ENCODE measurements around the gene PLN. TPM values are rescaled to one million over a fixed set of nuclear protein-coding genes. Genes with fewer than 3 reads are reported as not detected.
A peak's percentile ranks its signal among the peaks of the same experiment; 100 is the strongest.

Gene PLN
- total RNA-seq, 2 donors from 2014 or later = 13.3 to 23.5 TPM

DNA sequence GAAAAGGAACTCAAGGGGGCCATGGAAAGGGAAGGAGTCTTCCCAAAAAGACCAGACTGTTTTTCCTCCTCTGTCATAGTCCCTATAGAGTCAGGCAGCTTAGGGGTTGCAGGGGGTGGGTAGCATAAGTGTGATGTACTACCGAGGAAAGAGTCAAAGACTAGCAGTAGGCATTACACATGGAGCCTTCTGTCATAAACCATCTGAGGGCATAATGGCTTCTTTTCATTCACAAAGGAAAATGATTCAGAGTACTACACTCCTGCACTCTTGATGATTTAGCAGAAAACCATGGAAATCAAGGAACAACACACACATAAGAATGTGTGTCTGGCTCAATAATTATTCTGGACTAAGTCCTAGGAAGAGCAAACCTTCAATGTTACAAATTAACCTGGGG, 14.9 kb downstream of the PLN start:
- Histone ChIP-seq H3K4me3 (no peak overlapping the region), H3K27me3 (replicated peaks; ENCODE audit: insufficient read depth) (no peaks in the 10 kb centered on the region), H3K36me3 (no peaks in the 10 kb centered on the region), H3K9me3 (no peaks in the 10 kb centered on the region), H3K27ac (no peak overlapping the region), H3K4me1 (replicated peaks) (no peaks in the 10 kb centered on the region)
- no peak for TF ChIP-seq POLR2A (IDR thresholded peaks at IDR 0.05)
- no peak for TF ChIP-seq POLR2AphosphoS5 (IDR thresholded peaks at IDR 0.05)
- no peak for TF ChIP-seq CTCF (IDR thresholded peaks at IDR 0.05)
- intact Hi-C loops (cut with DNase I) = no loop called here
- WGBS = 81% methylated on average over 1 of the region's 1 CpG
- no peak for DNase-seq (ENCODE audit: low spot score)

DNA sequence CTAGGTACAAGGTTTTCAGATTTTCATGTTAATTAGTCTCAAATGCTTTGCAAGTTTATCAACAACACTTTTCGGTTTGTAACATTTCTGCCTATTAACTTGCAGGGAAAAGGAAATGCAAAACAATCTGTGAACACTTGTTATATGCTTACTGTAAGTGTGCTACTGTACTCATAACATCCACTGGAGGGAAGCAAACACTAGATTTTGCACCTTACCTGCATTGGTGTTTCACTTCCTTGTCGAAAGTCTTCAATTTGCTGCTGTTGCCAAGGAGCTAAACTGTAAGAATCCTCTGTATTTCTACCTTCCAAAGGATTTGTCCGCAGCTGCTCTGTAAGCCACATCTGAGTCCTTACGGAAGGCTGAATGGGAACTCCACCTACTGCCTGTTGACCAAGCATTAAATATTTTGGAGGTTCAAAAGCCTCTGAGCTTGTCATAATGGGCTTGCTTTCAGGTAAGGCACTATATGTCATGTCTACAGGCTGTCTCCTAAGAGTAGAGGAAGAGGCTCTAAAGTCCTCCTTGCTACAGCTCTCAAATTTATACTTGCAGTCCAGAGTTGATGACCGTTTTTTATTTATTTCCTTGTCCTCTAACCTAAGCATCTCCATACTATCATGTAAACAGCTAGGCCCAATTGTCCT, 17.3 kb downstream of the PLN start:
- no peaks in the 10 kb centered on the region for H3K27me3 ChIP-seq (replicated peaks; ENCODE audit: insufficient read depth)
- H3K36me3 ChIP-seq = no peaks in the 10 kb centered on the region
- no peaks in the 10 kb centered on the region for H3K4me1 ChIP-seq (replicated peaks)
- no peak for DNase-seq (ENCODE audit: low spot score)
- TF ChIP-seq POLR2A (IDR thresholded peaks at IDR 0.05) (no peak), CTCF (IDR thresholded peaks at IDR 0.05) (peak in 2 of 4 experiments; percentile 40 to 55), POLR2AphosphoS5 (IDR thresholded peaks at IDR 0.05) (no peak)
- H3K27ac ChIP-seq = no peak overlapping the region
- H3K4me3 ChIP-seq = no peak overlapping the region
- intact Hi-C loops (cut with DNase I) = no loop called here
- 64% methylated on average over 5 of the region's 5 CpGs for WGBS
- no peaks in the 10 kb centered on the region for H3K9me3 ChIP-seq

GRCh38 chr6:118567974-118568373, 19.9 kb downstream of the PLN start:
- 74% methylated on average over 3 of the region's 3 CpGs for WGBS
- Histone ChIP-seq H3K36me3 (no peaks in the 10 kb centered on the region), H3K4me1 (replicated peaks) (no peaks in the 10 kb centered on the region), H3K9me3 (no peaks in the 10 kb centered on the region), H3K27me3 (replicated peaks; ENCODE audit: insufficient read depth) (no peaks in the 10 kb centered on the region), H3K4me3 (no peak overlapping the region), H3K27ac (no peak overlapping the region)
- TF ChIP-seq POLR2AphosphoS5 (IDR thresholded peaks at IDR 0.05) (no peak), POLR2A (IDR thresholded peaks at IDR 0.05) (no peak), CTCF (IDR thresholded peaks at IDR 0.05) (no peak)
- intact Hi-C loops (cut with DNase I) = no loop called here
- no peak for DNase-seq (ENCODE audit: low spot score)

GRCh38 chr6:118569498-118569897, 21.4 kb downstream of the PLN start:
- WGBS = 96% methylated on average over 1 of the region's 1 CpG
- H3K27me3 ChIP-seq (replicated peaks; ENCODE audit: insufficient read depth) = no peaks in the 10 kb centered on the region
- H3K27ac ChIP-seq = no peak overlapping the region
- H3K4me3 ChIP-seq = no peak overlapping the region
- H3K9me3 ChIP-seq = no peaks in the 10 kb centered on the region
- TF ChIP-seq POLR2AphosphoS5 (IDR thresholded peaks at IDR 0.05) (no peak), POLR2A (IDR thresholded peaks at IDR 0.05) (no peak), CTCF (IDR thresholded peaks at IDR 0.05) (no peak)
- no peaks in the 10 kb centered on the region for H3K36me3 ChIP-seq
- DNase-seq (ENCODE audit: low spot score) = no peak
- intact Hi-C loops (cut with DNase I) = no loop called here
- no peaks in the 10 kb centered on the region for H3K4me1 ChIP-seq (replicated peaks)

- no peaks in the 10 kb centered on the region for H3K9me3 ChIP-seq
- no peaks in the 10 kb centered on the region for H3K4me1 ChIP-seq (replicated peaks)
- no peak overlapping the region for H3K27ac ChIP-seq
- intact Hi-C loops (cut with DNase I) = no loop called here
- 95% methylated on average over 2 of the region's 2 CpGs for WGBS
- DNase-seq (ENCODE audit: low spot score) = no peak
- H3K4me3 ChIP-seq = no peak overlapping the region
- no peaks in the 10 kb centered on the region for H3K36me3 ChIP-seq
- TF ChIP-seq POLR2A (IDR thresholded peaks at IDR 0.05) (no peak), CTCF (IDR thresholded peaks at IDR 0.05) (no peak), POLR2AphosphoS5 (IDR thresholded peaks at IDR 0.05) (no peak)
- H3K27me3 ChIP-seq (replicated peaks; ENCODE audit: insufficient read depth) = no peaks in the 10 kb centered on the region
Observed at GRCh38 chr6:118571121-118571520, 23.0 kb downstream of the PLN start.

All from prostate gland (tissue), 2 donors.